Fibroblast of skin of right biceps (primary cell): ENCODE results near the gene PSTPIP2.
"Not testable (repeated sequence)": the region's sequence is repeated elsewhere in the genome, so short reads cannot be mapped to it uniquely, and the experiment has no call there.

Experiments used
- DNase-seq: peaks from one replicate; pipeline ENCODE4 v3.0.0-alpha.2; 2013

PSTPIP2 gene

GRCh38 chr18:45976974-45977373, 95.1 kb downstream of the PSTPIP2 start:
- no peak for DNase-seq

GRCh38 chr18:45976566-45976965, 95.5 kb downstream of the PSTPIP2 start:
- DNase-seq, result peak; percentile 15

DNA sequence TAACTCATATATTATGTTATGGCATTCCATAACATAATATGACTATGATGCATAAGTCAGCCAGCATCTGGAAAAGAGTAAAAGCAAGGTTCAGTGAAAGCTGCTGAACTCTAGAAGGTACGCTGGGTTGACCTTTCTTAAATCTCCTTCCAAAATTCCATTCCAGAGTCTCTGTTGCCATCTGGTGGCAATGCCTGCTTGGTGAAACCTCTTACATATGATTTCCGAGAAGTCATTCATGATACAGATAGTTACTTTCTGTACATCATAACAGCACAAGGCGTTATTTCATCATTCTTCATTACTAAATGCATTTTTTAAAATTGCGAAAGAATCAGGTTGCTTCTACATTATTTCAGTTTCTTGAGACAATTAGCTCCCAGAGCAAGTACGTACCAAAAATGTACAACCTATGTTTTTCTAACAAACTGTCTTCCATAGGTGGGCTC, 97.9 kb downstream of the PSTPIP2 start:
- DNase-seq, result peak; percentile 86

DNA sequence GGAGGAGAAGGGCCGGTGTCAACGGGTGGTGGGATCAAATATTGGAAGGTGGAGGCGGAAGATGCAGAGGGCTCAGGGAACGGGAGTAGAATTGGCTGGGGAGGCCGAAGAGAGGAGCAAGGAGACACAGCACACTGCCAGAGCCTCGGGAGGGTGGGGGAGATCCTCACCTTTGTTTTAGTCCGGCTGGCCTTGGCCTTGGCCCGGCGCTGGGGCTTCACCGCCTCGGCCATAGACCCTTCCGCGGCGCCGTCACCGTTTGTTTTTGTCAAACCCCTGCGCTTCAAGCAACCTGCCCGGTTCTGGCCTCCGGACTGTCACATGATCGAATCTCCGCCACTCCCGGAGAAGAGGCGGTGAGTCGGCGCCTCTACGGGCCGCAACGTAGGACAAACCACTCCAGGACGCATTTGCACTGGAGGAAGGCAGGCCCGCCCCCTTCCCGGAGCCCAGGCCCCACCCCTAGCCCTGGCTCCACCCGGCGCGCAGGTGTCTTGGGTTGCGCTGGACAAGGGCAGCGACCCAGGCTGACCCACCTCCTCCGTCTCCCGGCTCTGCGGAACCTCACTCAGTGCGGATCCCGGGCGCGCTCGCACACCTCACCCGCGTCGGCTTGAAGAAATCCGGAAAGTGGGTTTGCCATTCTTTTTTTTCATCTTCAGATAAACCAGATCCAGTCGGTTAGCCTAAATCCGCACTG, 104.9 kb downstream of the PSTPIP2 start, which contains the start of gene EPG5:
TSS of gene EPG5 (minus strand) at position 323 of the 700 bp plus-strand sequence. CDS start at position 233, 90 bp downstream.
- peak; percentile 94 for DNase-seq

- not testable (repeated sequence) for DNase-seq
Observed at GRCh38 chr18:45964913-45965312, 107.1 kb downstream of the PSTPIP2 start.

DNA sequence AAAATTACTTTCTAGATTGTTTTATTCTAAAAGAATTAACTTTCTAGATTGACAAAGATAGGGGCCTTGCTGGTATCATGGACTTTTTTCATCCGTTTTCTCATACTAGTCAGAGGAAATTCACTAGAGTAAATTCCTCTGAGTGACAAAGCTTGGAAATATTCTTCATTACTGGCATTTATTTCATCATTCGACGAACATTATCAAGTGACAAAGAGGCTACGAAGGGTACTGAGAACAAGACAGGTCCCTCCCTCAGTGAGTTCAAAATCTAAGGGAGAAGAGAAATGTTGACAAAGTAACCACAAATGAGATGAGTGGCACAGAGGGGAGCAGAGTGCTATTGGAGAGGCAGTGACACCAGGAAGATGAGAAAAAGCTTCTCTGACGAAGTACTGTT, 109.2 kb downstream of the PSTPIP2 start:
- DNase-seq, result peak; percentile 91

DNA sequence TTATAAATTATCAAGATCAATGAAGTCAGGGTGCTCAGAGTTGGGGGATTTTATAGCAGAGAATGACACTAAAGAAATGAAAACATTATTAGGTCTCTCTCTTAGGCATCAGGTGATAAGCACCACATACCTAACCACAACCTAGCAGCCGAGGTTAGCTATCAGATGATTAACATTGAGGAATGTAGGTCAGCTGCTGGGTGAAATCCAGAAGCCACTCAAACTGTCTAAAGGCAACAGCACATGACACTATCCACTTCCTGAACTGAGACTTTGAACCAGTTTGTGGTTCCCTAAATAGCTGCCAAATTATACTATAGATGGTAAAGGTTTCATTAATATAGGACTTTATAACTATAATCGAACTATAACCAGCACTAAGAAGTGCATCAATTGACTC, 109.6 kb downstream of the PSTPIP2 start:
- peak; percentile 87 for DNase-seq

DNA sequence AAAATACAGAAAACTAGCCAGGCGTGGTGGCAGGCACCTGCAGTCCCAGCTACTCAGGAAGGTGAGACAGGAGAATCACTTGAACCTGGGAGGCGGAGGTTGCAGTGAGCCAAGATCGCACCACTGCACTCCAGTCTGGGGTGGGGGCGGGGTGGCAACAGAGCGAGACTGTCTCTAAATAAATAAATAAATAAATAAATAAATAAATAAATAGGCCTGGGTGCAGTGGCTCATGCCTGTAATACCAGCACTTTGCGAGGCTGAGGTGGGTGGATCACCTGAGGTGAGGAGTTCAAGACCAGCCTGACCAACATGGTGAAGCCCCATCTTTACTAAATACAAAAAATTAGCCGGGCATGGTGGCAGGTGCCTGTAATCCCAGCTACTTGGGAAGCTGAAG, 112.6 kb downstream of the PSTPIP2 start:
- DNase-seq, result not testable (repeated sequence)

DNA sequence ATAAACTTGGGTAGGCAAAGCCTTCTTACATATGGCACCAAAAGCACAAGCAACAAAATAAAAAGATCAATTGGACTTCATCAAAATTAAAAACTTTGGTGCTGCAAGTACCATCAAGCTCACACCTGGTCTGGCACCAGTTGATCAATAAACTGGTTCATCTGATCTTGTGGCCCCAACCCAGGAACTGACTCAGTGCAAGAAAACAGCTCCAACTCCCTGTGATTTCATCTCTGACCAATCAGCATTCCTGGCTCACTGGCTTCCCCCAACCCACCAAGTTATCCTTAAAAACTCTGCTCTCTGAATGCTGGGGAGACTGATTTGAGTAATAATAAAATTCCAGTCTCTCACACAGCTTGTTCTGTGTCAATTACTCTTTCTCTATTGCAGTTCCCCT, 113.3 kb downstream of the PSTPIP2 start:
- DNase-seq, result peak; percentile 59

- no peak for DNase-seq
Observed at GRCh38 chr18:45958027-45958426, 114.0 kb downstream of the PSTPIP2 start.

GRCh38 chr18:45957100-45957499, 115.0 kb downstream of the PSTPIP2 start:
- DNase-seq, result peak; percentile 72

DNA sequence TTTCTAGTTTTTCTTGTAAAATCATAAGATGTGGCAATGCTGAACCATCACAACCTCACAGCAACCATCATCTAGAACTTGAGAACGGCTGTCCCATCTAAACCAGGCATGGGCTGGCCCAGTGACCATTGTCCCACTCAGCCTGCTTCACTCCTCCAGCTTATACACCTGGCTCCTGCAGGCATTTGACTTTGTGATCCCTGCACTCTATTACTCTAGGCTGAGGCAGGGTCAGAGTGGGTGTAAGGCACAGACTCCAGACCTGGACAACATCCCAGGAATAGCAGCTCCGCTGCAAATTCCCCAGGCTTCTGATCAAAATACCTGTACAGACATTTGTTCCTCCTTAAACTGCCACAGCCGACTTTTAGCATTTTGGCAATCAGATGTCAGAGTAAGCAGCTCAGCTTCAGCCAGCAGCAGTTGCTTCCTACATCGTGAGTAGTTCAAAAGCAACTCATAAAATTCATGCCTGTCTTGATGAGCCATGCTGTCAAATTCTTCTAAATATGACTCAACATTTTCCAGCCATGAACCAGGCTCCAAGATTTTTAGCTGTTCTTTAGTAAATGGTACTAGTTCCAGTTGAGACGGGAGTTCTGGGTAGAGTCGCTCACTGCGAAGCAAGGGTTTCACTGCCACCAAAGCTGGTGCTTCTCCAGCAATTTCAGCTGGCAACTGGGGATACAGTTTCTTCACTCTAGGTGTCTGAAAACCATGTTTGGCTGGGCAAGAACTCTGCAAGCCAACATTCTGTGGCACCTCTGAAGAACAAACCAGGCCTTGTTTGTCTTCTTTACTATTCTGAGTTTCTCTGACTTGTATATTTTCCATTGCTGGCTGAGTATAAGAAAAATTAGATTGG, 117.8 kb downstream of the PSTPIP2 start:
- DNase-seq, result peak; percentile 97

DNA sequence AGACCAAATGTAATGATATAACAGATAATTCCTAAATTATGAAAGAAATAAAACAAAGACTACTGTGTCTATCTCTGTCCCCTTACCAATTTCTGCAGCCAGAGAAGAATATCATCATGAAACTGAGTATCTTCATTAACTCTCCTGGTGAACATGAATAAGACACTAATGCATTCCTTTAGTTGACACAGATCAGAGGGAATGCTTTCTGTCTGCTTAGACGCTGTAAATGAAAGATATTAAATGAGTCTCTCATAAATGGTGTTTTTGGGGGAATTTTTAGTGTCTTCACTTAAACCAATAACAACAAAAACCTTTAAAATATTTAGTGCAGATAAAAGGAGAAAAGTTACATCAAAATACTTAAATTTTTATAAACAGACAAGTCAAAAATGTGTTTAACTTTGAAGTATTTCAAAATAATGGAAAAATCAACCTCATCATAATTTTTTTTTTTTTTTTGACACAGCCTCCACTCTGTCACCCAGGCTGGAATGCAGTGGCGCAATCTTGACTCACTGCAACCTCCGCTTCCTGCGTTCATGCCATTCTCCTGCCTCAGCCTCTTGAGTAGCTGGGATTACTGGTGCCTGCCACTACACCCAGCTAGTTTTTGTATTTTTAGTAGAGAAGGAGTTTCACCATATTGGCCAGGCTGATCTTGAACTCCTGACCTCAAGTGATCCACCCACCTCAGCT, 120.9 kb downstream of the PSTPIP2 start:
- peak; percentile 95 for DNase-seq

GRCh38 chr18:45945669-45946068, 126.4 kb downstream of the PSTPIP2 start:
- DNase-seq, result no peak

GRCh38 chr18:45940724-45941123, 131.3 kb downstream of the PSTPIP2 start:
- no peak for DNase-seq

DNA sequence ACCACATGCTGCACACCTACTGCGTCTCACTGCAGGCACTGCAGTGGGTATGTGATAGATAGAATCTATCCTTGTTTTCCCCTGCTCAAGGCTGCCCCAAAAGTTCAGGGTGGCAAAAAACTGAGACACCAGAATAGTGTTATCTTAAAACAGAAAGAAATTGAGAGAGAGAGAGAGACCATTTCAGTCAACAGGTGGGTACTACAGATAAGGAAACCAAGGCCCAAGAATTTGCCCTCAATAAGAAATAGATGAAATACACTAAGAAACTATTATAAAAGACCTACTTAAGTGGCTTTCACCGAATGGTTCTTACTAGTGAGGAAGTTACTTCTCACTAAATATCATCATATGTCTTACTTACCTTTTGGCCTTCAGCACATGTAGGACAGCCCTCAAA, 132.8 kb downstream of the PSTPIP2 start:
- DNase-seq, result no peak

GRCh38 chr18:45938488-45938935, 133.5 kb downstream of the PSTPIP2 start:
- DNase-seq, result no peak

- peak; percentile 65 for DNase-seq
Observed at GRCh38 chr18:45935591-45936335, 136.3 kb downstream of the PSTPIP2 start.
